ENCODE results near the gene UNC50.
"Not testable (repeated sequence)": the region's sequence is repeated elsewhere in the genome, so short reads cannot be mapped to it uniquely, and the experiment has no call there.

Gene UNC50

GRCh38 chr2:98573426-98573825, 35.0 kb upstream of the UNC50 start:
- no peak overlapping the region for H3K4me3 ChIP-seq (ENCODE audit: low read depth, low read length)

GRCh38 chr2:98576666-98577312, 31.6 kb upstream of the UNC50 start:
- no peak overlapping the region for H3K4me3 ChIP-seq (ENCODE audit: low read depth, low read length)

GRCh38 chr2:98577313-98577712, 31.1 kb upstream of the UNC50 start:
- no peak overlapping the region for H3K4me3 ChIP-seq (ENCODE audit: low read depth, low read length)

- H3K4me3 ChIP-seq (ENCODE audit: low read depth, low read length) = no peak overlapping the region
Observed at GRCh38 chr2:98578231-98578630, 30.2 kb upstream of the UNC50 start.

GRCh38 chr2:98579926-98580325, 28.5 kb upstream of the UNC50 start:
- H3K4me3 ChIP-seq (ENCODE audit: low read depth, low read length) = no peak overlapping the region

GRCh38 chr2:98580656-98581284, 27.6 kb upstream of the UNC50 start:
- H3K4me3 ChIP-seq (ENCODE audit: low read depth, low read length) = no peak overlapping the region

- H3K4me3 ChIP-seq (ENCODE audit: low read depth, low read length) = no peak overlapping the region
Observed at GRCh38 chr2:98582523-98582922, 25.9 kb upstream of the UNC50 start.

GRCh38 chr2:98583276-98583675, 25.1 kb upstream of the UNC50 start:
- no peak overlapping the region for H3K4me3 ChIP-seq (ENCODE audit: low read depth, low read length)

GRCh38 chr2:98583816-98584618, 24.4 kb upstream of the UNC50 start:
- H3K4me3 ChIP-seq (ENCODE audit: low read depth, low read length) = no peak overlapping the region

GRCh38 chr2:98585386-98585785, 23.0 kb upstream of the UNC50 start:
- no peak overlapping the region for H3K4me3 ChIP-seq (ENCODE audit: low read depth, low read length)

GRCh38 chr2:98586551-98587140, 21.7 kb upstream of the UNC50 start:
- no peak overlapping the region for H3K4me3 ChIP-seq (ENCODE audit: low read depth, low read length)

- no peak overlapping the region for H3K4me3 ChIP-seq (ENCODE audit: low read depth, low read length)
Observed at GRCh38 chr2:98588880-98589431, 19.4 kb upstream of the UNC50 start.

- H3K4me3 ChIP-seq (ENCODE audit: low read depth, low read length) = no peak overlapping the region
Observed at GRCh38 chr2:98589489-98589888, 18.9 kb upstream of the UNC50 start.

GRCh38 chr2:98592565-98592964, 15.8 kb upstream of the UNC50 start:
- H3K4me3 ChIP-seq (ENCODE audit: low read depth, low read length) = no peak overlapping the region

GRCh38 chr2:98594665-98595064, 13.7 kb upstream of the UNC50 start:
- not testable (repeated sequence) for H3K4me3 ChIP-seq (ENCODE audit: low read depth, low read length)

GRCh38 chr2:98598781-98599428, 9.5 kb upstream of the UNC50 start:
- H3K4me3 ChIP-seq (ENCODE audit: low read depth, low read length) = no peak overlapping the region

- H3K4me3 ChIP-seq (ENCODE audit: low read depth, low read length) = no peak overlapping the region
Observed at GRCh38 chr2:98601532-98602132, 6.8 kb upstream of the UNC50 start.

- H3K4me3 ChIP-seq (ENCODE audit: low read depth, low read length) = no peak overlapping the region
Observed at GRCh38 chr2:98604547-98604946, 3.8 kb upstream of the UNC50 start.

GRCh38 chr2:98605076-98605475, 3.3 kb upstream of the UNC50 start:
- H3K4me3 ChIP-seq (ENCODE audit: low read depth, low read length) = no peak overlapping the region

GRCh38 chr2:98606431-98606830, 2.0 kb upstream of the UNC50 start:
- H3K4me3 ChIP-seq (ENCODE audit: low read depth, low read length) = no peak overlapping the region

Measured in iPS-11a (cell line).